Measurements from ENCODE around the gene ZCCHC2.

The ZCCHC2 gene

GRCh38 chr18:62601871-62602270 lies 79.0 kb downstream of the ZCCHC2 start:
- DNase-seq (ENCODE audit: low spot score) = no peak
- in situ Hi-C loops (cut with MboI; ENCODE audit: low pct_unique_long_range_greater_than_20kb, low sequenced_read_pairs, unreplicated experiment) = loop anchor here (25.0 kb wide), 1 partner anchor 385 kb away; no protein-coding TSS in a partner anchor
- no peak for TF ChIP-seq CTCF (IDR thresholded peaks at IDR 0.05; ENCODE audit: extremely low read depth, insufficient read depth, missing control alignments)

GRCh38 chr18:62602706-62603105 lies 79.9 kb downstream of the ZCCHC2 start:
- no peak for DNase-seq (ENCODE audit: low spot score)
- TF ChIP-seq CTCF (IDR thresholded peaks at IDR 0.05; ENCODE audit: extremely low read depth, insufficient read depth, missing control alignments) = no peak
- in situ Hi-C loops (cut with MboI; ENCODE audit: low pct_unique_long_range_greater_than_20kb, low sequenced_read_pairs, unreplicated experiment) = loop anchor here (25.0 kb wide), 1 partner anchor 385 kb away; no protein-coding TSS in a partner anchor

- in situ Hi-C loops (cut with MboI; ENCODE audit: low pct_unique_long_range_greater_than_20kb, low sequenced_read_pairs, unreplicated experiment) = loop anchor here (25.0 kb wide), 1 partner anchor 384 kb away; no protein-coding TSS in a partner anchor
- DNase-seq (ENCODE audit: low spot score) = no peak
- no peak for TF ChIP-seq CTCF (IDR thresholded peaks at IDR 0.05; ENCODE audit: extremely low read depth, insufficient read depth, missing control alignments)
Measured at GRCh38 chr18:62603211-62603610, 80.4 kb downstream of the ZCCHC2 start.

- DNase-seq (ENCODE audit: low spot score) = no peak
- no peak for TF ChIP-seq CTCF (IDR thresholded peaks at IDR 0.05; ENCODE audit: extremely low read depth, insufficient read depth, missing control alignments)
- in situ Hi-C loops (cut with MboI; ENCODE audit: low pct_unique_long_range_greater_than_20kb, low sequenced_read_pairs, unreplicated experiment) = loop anchor here (25.0 kb wide), 1 partner anchor 383 kb away; no protein-coding TSS in a partner anchor
Measured at GRCh38 chr18:62603979-62604378, 81.2 kb downstream of the ZCCHC2 start.

- TF ChIP-seq CTCF (IDR thresholded peaks at IDR 0.05; ENCODE audit: extremely low read depth, insufficient read depth, missing control alignments) = no peak
- in situ Hi-C loops (cut with MboI; ENCODE audit: low pct_unique_long_range_greater_than_20kb, low sequenced_read_pairs, unreplicated experiment) = loop anchor here (25.0 kb wide), 1 partner anchor 382 kb away; no protein-coding TSS in a partner anchor
- DNase-seq (ENCODE audit: low spot score) = no peak
Measured at GRCh38 chr18:62605685-62606084, 82.9 kb downstream of the ZCCHC2 start.

GRCh38 chr18:62606106-62606505 lies 83.3 kb downstream of the ZCCHC2 start:
- TF ChIP-seq CTCF (IDR thresholded peaks at IDR 0.05; ENCODE audit: extremely low read depth, insufficient read depth, missing control alignments) = no peak
- no peak for DNase-seq (ENCODE audit: low spot score)
- in situ Hi-C loops (cut with MboI; ENCODE audit: low pct_unique_long_range_greater_than_20kb, low sequenced_read_pairs, unreplicated experiment) = loop anchor here (25.0 kb wide), 1 partner anchor 381 kb away; no protein-coding TSS in a partner anchor
